ENCODE data around the gene EIPR1. TPM values are rescaled to one million over a fixed set of nuclear protein-coding genes. Genes with fewer than 3 reads are reported as not detected.

Gene EIPR1
- total RNA-seq, 1 experiment from 2014 or later: 22.8 TPM

GRCh38 chr2:3192281-3192818, 185.3 kb downstream of the EIPR1 start:
- ChIA-PET POLR2A (no interaction called here), CTCF (no interaction called here)
- Mint-ChIP-seq H3K9me3 (no peaks in the 10 kb centered on the region), H3K4me3 (no peak overlapping the region), H3K27me3 (ENCODE audit: low read depth) (no peaks in the 10 kb centered on the region), H3K27ac (no peak overlapping the region), H3K36me3 (peaks cover 16% of the 10 kb centered on the region; the same call in 1 of the 2 replicates), H3K4me1 (peaks cover 7% of the 10 kb centered on the region)
- no peak for ATAC-seq
- no peak for DNase-seq (ENCODE audit: low spot score)
- TF ChIP-seq PRRX2 (CRISPR knock-in tag; IDR thresholded peaks at IDR 0.05) (no peak), SMAD4 (CRISPR knock-in tag; IDR thresholded peaks at IDR 0.05) (no peak), CREB1 (CRISPR knock-in tag; IDR thresholded peaks at IDR 0.05) (no peak), ATF2 (CRISPR knock-in tag; IDR thresholded peaks at IDR 0.05; ENCODE audit: borderline replicate concordance, low read depth) (no peak), TCF7 (CRISPR knock-in tag; IDR thresholded peaks at IDR 0.05; ENCODE audit: low read depth) (no peak), PRDM15 (CRISPR knock-in tag; IDR thresholded peaks at IDR 0.05) (no peak), E2F4 (CRISPR knock-in tag; IDR thresholded peaks at IDR 0.05; ENCODE audit: borderline replicate concordance, low read depth) (no peak), GTF2I (CRISPR knock-in tag; conservative IDR thresholded peaks at IDR 0.05) (no peak), ZNF532 (CRISPR knock-in tag; IDR thresholded peaks at IDR 0.05; ENCODE audit: borderline replicate concordance) (no peak), KAT7 (CRISPR knock-in tag; IDR thresholded peaks at IDR 0.05; ENCODE audit: borderline replicate concordance) (no peak), ERG (CRISPR knock-in tag; IDR thresholded peaks at IDR 0.05) (no peak), MYBL2 (CRISPR knock-in tag; IDR thresholded peaks at IDR 0.05) (no peak), ZNF138 (CRISPR knock-in tag; conservative IDR thresholded peaks at IDR 0.05) (no peak), ZNF396 (CRISPR knock-in tag; IDR thresholded peaks at IDR 0.05; ENCODE audit: borderline replicate concordance) (no peak), GABPB1 (CRISPR knock-in tag; IDR thresholded peaks at IDR 0.05) (no peak), ZBTB21 (CRISPR knock-in tag; IDR thresholded peaks at IDR 0.05; ENCODE audit: borderline replicate concordance) (no peak), HMGA2 (CRISPR knock-in tag; IDR thresholded peaks at IDR 0.05) (no peak)
